Mesendoderm (in vitro differentiated cells): ENCODE data around the gene BLACAT1.

Experiments used
- DNase-seq: peaks from one replicate; pipeline ENCODE4 v3.0.0; 2013
- H2AK5ac ChIP-seq: 2 replicates; pipeline ENCODE4 v1.6.1; 2013; ENCODE audit warnings: low read length, inconsistent platforms
- H2BK120ac ChIP-seq: 2 replicates; pipeline ENCODE4 v1.6.1; 2013; ENCODE audit warnings: low read depth, mild to moderate bottlenecking, low read length, moderate library complexity, mixed read lengths
- H2BK15ac ChIP-seq: replicated peaks from 2 replicates; pipeline ENCODE4 v1.6.1; 2013; ENCODE audit warnings: low read depth, mild to moderate bottlenecking, moderate library complexity
- H2BK5ac ChIP-seq: 2 replicates; pipeline ENCODE4 v1.6.1; 2013; ENCODE audit warnings: low read length, inconsistent platforms
- H3K18ac ChIP-seq: 2 replicates; pipeline ENCODE4 v1.6.1; 2013; ENCODE audit warnings: mild to moderate bottlenecking, low read length, mixed read lengths
- H3K23ac ChIP-seq: one replicate; pipeline ENCODE4 v1.6.1; 2013; ENCODE audit warnings: low read length
- H3K27ac ChIP-seq: 2 replicates; pipeline ENCODE4 v1.5.1; 2013; ENCODE audit warnings: low read depth, mild to moderate bottlenecking, inconsistent platforms, low read length, moderate library complexity
- H3K27me3 ChIP-seq: 2 replicates; pipeline ENCODE4 v1.6.1; 2013; ENCODE audit warnings: low read length, control low read depth, mild to moderate bottlenecking, inconsistent platforms; ENCODE audit not compliant: insufficient read depth, poor library complexity
- H3K36me3 ChIP-seq: 2 replicates; pipeline ENCODE4 v1.6.1; 2013; ENCODE audit warnings: low read length, inconsistent platforms; ENCODE audit not compliant: control insufficient read depth, insufficient read depth
- H3K4ac ChIP-seq: one replicate; pipeline ENCODE4 v1.6.1; 2013; ENCODE audit warnings: low read depth, mild to moderate bottlenecking, low read length, moderate library complexity
- H3K4me1 ChIP-seq: 2 replicates; pipeline ENCODE4 v1.6.1; 2013; ENCODE audit warnings: low read depth, low read length, inconsistent platforms; ENCODE audit not compliant: control insufficient read depth
- H3K4me2 ChIP-seq: 2 replicates; pipeline ENCODE4 v1.6.1; 2013; ENCODE audit warnings: low read length
- H3K4me3 ChIP-seq: 2 replicates; pipeline ENCODE4 v1.5.1; 2013; ENCODE audit warnings: mild to moderate bottlenecking, low read length
- H3K56ac ChIP-seq: one replicate; pipeline ENCODE4 v1.6.1; 2013; ENCODE audit warnings: low read length
- H3K79me1 ChIP-seq: 2 replicates; pipeline ENCODE4 v1.6.1; 2013; ENCODE audit warnings: low read length, inconsistent platforms
- H3K79me2 ChIP-seq: 2 replicates; pipeline ENCODE4 v1.6.1; 2013; ENCODE audit warnings: mild to moderate bottlenecking, low read length; ENCODE audit not compliant: control insufficient read depth, insufficient read depth
- H3K9ac ChIP-seq: 2 replicates; pipeline ENCODE4 v1.6.1; 2013; ENCODE audit warnings: low read length, inconsistent platforms
- H4K5ac ChIP-seq: one replicate; pipeline ENCODE4 v1.6.1; 2013; ENCODE audit warnings: low read length
- H4K8ac ChIP-seq: one replicate; pipeline ENCODE4 v1.6.1; 2013; ENCODE audit warnings: low read depth, mild to moderate bottlenecking, control low read depth, low read length, moderate library complexity
- WGBS: extraction: QIAGEN DNeasy Blood & Tissue Kit; methylation state at CpG from one replicate; pipeline ENCODE4 v1.1.7; 2013; ENCODE audit warnings: low lambda C conversion rate, missing lambda C conversion rate; ENCODE audit not compliant: insufficient coverage; ENCODE audit errors: extremely low coverage; 5-methylcytosine and 5-hydroxymethylcytosine counted together

The BLACAT1 gene

DNA sequence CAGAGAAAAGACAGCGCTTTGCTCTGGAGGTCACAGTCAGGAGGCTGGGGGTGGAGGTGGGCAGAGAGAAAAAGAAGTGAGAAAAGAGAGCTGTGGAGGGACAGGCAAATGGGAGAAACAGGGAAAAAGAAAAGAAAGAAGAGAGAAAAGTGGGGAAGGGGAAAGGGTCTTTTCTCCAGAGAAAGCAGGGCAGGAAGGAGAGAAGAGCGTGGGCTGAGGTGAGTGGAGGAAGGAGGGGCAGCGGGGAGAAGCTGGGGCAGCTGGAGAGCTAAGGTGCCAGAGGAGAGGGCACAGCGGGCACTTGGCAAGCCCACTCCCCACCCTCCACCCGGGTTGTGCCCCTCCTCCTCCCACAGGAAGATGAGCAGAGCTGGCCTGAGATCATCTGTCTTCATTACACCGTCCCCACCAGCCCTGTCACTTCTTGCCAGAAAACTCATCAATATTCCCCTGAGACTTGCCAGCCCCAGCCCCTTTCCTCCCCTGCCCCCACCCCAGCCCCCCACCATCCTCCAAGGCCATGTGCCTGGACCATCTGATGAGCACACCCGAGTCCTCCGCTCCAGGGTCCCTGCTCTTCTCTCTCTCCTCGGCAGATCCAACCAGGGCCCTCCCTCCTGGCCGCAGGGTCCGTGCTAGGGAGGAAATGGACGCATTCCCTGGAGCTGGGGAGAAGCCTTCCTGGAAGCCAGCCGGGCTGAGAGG is 17.0 kb upstream of the BLACAT1 start:
- H3K9ac ChIP-seq, result no peak overlapping the region
- WGBS, result no CpG with 5 or more reads among the region's 13 CpGs
- H3K36me3 ChIP-seq, result no peaks in the 10 kb centered on the region
- no peak for DNase-seq
- no peak overlapping the region for H2AK5ac ChIP-seq
- H3K4ac ChIP-seq, result no peak overlapping the region
- no peak overlapping the region for H4K5ac ChIP-seq
- peak overlapping the region; percentile 11 for H3K56ac ChIP-seq
- H3K4me1 ChIP-seq, result no peaks in the 10 kb centered on the region
- H3K18ac ChIP-seq, result no peak overlapping the region
- H2BK15ac ChIP-seq, result no peak overlapping the region
- H2BK120ac ChIP-seq, result no peak overlapping the region
- H3K4me2 ChIP-seq, result no peak overlapping the region
- H3K27me3 ChIP-seq, result no peaks in the 10 kb centered on the region
- H3K23ac ChIP-seq, result no peak overlapping the region
- H3K27ac ChIP-seq, result no peak overlapping the region
- H3K79me1 ChIP-seq, result no peaks in the 10 kb centered on the region
- no peaks in the 10 kb centered on the region for H3K79me2 ChIP-seq
- no peak overlapping the region for H4K8ac ChIP-seq
- H3K4me3 ChIP-seq, result no peak overlapping the region
- no peak overlapping the region for H2BK5ac ChIP-seq

DNA sequence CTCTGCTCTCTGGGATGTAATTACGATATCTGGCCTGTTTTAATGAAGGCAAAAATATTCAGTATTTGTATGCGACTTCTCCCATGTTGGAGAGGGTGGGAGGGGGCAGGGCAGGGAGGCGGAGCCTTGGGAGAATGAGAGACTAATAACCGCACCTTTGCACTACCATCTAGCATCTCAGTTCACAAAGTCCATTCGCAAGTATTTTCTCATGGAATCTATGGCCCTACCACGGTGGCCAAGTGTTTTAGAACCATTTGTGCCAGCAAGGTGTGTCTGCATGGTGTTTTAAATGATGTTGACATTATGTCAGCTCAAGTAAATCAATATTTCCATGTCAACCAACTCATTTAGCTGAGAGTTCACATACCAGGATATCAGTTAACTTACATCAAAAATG is 14.3 kb upstream of the BLACAT1 start:
- no peak overlapping the region for H4K5ac ChIP-seq
- no peak overlapping the region for H2BK15ac ChIP-seq
- no peak for DNase-seq
- H2BK5ac ChIP-seq, result no peak overlapping the region
- H3K4me1 ChIP-seq, result no peaks in the 10 kb centered on the region
- H2BK120ac ChIP-seq, result no peak overlapping the region
- H3K23ac ChIP-seq, result no peak overlapping the region
- H3K79me1 ChIP-seq, result no peaks in the 10 kb centered on the region
- H4K8ac ChIP-seq, result no peak overlapping the region
- H2AK5ac ChIP-seq, result no peak overlapping the region
- no peaks in the 10 kb centered on the region for H3K79me2 ChIP-seq
- no peak overlapping the region for H3K9ac ChIP-seq
- H3K27me3 ChIP-seq, result no peaks in the 10 kb centered on the region
- no peak overlapping the region for H3K4me3 ChIP-seq
- H3K56ac ChIP-seq, result no peak overlapping the region
- no peaks in the 10 kb centered on the region for H3K36me3 ChIP-seq
- no peak overlapping the region for H3K27ac ChIP-seq
- H3K4me2 ChIP-seq, result no peak overlapping the region
- H3K4ac ChIP-seq, result no peak overlapping the region
- H3K18ac ChIP-seq, result no peak overlapping the region
- WGBS, result no CpG with 5 or more reads among the region's 6 CpGs

DNA sequence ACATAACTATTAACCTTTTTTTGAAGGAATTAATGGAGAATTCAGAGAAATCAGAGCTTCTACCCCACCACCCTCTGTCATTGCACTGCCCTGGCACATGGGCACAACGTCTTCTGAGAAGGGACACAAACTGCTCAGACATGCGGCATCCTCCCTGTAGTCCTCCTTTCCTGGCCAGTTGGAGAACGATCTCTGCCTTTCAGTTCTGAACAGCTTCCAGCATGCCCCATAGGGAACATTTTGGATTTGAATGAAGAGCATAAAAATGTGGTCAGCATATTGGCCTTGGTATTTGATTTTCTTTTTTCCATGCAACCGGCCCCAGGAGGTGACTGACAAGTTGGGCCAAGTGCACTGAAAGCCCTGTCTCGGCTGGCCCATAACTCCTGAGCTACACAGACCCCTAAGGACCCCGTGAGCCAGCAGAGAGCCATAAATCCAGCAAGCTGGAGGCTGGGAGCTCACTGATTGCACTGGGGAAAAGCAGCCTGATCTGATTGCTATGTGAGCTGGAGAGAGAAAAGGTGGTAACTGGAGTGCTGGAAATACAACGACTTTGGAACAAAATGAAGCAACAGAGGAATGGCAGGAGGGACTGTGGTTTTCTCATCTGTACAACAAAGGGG is 10.9 kb upstream of the BLACAT1 start:
- no peak overlapping the region for H4K5ac ChIP-seq
- DNase-seq, result no peak
- no peaks in the 10 kb centered on the region for H3K79me2 ChIP-seq
- no peak overlapping the region for H3K9ac ChIP-seq
- no CpG with 5 or more reads among the region's 7 CpGs for WGBS
- H2BK120ac ChIP-seq, result no peak overlapping the region
- H3K23ac ChIP-seq, result no peak overlapping the region
- H4K8ac ChIP-seq, result no peak overlapping the region
- no peak overlapping the region for H3K27ac ChIP-seq
- no peak overlapping the region for H3K4me3 ChIP-seq
- H3K4me2 ChIP-seq, result no peak overlapping the region
- H3K18ac ChIP-seq, result no peak overlapping the region
- H3K4me1 ChIP-seq, result no peaks in the 10 kb centered on the region
- H3K79me1 ChIP-seq, result no peaks in the 10 kb centered on the region
- H2BK15ac ChIP-seq, result no peak overlapping the region
- no peak overlapping the region for H3K4ac ChIP-seq
- no peaks in the 10 kb centered on the region for H3K36me3 ChIP-seq
- no peak overlapping the region for H2AK5ac ChIP-seq
- peak overlapping the region; percentile 22 for H3K56ac ChIP-seq
- no peaks in the 10 kb centered on the region for H3K27me3 ChIP-seq
- H2BK5ac ChIP-seq, result no peak overlapping the region

DNA sequence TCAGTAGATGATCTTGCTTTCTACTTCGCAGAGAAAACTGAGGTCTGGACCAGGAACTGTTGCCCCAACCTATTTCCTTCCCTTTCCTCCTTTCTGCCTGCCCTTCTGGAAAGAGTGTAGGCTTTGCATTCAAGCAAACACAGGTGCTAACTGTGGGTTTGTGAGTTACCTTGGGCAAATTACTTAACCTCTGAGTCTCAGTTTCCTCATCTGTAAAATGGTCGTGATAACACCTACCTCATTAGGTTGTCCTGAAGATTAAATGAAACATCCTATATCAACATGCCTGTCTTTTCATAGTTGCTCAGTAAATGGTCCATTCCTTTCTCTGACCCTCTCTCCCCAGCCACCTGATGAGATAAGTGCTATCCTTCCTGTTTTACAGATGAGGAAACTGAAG is 9.5 kb upstream of the BLACAT1 start:
- Histone ChIP-seq H2BK5ac (no peak overlapping the region), H3K4ac (no peak overlapping the region), H3K79me2 (no peaks in the 10 kb centered on the region), H3K18ac (no peak overlapping the region), H3K4me2 (no peak overlapping the region), H3K36me3 (no peaks in the 10 kb centered on the region), H3K27ac (no peak overlapping the region), H3K4me3 (no peak overlapping the region), H2AK5ac (no peak overlapping the region), H3K27me3 (no peaks in the 10 kb centered on the region), H4K8ac (no peak overlapping the region), H3K9ac (no peak overlapping the region), H2BK15ac (no peak overlapping the region), H2BK120ac (no peak overlapping the region), H3K4me1 (no peaks in the 10 kb centered on the region), H3K56ac (no peak overlapping the region), H3K79me1 (no peaks in the 10 kb centered on the region), H4K5ac (no peak overlapping the region), H3K23ac (peak overlapping the region; percentile 24)
- no peak for DNase-seq
- WGBS, result no CpG with 5 or more reads among the region's 2 CpGs

GRCh38 chr1:205458777-205459566 is 3.1 kb upstream of the BLACAT1 start:
- Histone ChIP-seq H2AK5ac (no peak overlapping the region), H3K4ac (no peak overlapping the region), H3K79me1 (peaks cover 4% of the 10 kb centered on the region), H3K4me1 (peaks cover 9% of the 10 kb centered on the region), H3K9ac (no peak overlapping the region), H2BK15ac (no peak overlapping the region), H3K56ac (no peak overlapping the region), H3K27me3 (no peaks in the 10 kb centered on the region), H4K8ac (no peak overlapping the region), H3K36me3 (no peaks in the 10 kb centered on the region), H2BK120ac (no peak overlapping the region), H3K4me2 (no peak overlapping the region), H3K23ac (no peak overlapping the region), H3K27ac (no peak overlapping the region), H3K79me2 (peaks cover 6% of the 10 kb centered on the region), H2BK5ac (no peak overlapping the region), H3K18ac (no peak overlapping the region), H3K4me3 (no peak overlapping the region), H4K5ac (no peak overlapping the region)
- DNase-seq, result peak; percentile 85
- WGBS, result no CpG with 5 or more reads among the region's 6 CpGs
